GM18499 (cell line): ENCODE results near the gene SIRPG.
"Not testable (repeated sequence)": the region's sequence is repeated elsewhere in the genome, so short reads cannot be mapped to it uniquely, and the experiment has no call there.

ENCODE experiments used
- ATAC-seq: cut with Tn5 transposase; IDR thresholded peaks from one replicate; pipeline ENCODE4 v1.9.1; 2021; ENCODE audit warnings: moderate number of reproducible peaks; ENCODE audit not compliant: insufficient read depth, unreplicated experiment

The SIRPG gene

DNA sequence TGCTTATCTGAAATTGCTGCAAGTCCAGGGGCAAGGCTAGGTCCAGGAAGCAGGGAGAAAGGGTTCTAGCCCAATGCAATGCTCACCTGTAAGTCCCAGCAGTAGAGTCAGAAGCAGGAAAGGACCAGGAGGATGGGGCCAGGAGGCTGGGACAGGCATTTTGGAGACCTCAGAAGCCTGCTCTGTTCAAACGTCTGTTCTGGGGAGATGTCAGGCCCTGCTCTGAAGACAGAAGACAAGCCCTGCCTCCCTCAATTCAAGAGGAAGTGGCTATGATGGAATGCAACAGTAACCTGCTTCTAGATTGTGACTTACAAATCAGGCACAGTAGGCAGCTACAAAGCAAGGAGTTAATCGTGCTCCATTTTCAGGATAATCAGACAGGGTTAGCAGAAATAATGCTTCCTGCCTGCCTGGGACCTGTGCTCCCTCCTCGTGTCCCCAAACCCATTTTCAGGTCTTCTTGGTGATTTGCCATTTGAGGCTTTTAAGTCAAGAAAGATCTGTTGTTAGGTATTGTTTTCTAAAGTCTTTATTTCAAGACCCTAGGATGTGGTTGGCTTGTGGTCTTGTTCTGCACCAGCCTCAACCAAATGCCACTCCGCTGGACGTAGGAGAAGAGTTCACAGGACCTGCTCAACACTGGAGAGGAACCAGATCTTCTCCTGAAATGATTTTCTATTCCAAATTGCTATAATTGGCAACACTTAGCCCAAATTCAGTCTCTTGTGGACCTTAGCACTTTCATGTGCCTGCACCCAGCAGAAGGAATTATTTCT lies at the start of gene SIRPG:
Gene SIRPG, minus strand, starts transcription at position 224 of the 779 bp plus-strand sequence. Its CDS starts 65 bp downstream, at position 159.
- no peak for ATAC-seq

DNA sequence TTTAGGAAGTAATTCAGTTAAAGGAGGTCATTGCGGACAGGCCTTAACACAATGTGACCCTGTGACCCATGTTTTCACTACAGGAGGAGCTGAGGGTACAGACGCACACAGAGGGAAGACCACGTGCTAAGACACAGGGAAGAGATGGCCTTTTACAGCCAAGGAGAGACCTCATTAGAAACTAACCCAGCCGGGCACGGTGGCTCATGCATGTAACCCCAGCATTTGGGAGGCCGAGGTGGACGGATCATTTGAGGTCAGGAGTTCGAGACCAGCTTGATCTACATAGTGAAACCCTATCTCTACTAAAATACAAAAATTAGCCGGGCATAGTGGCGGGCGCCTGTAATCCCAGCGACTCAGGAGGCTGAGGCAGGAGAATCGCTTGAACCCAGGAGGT lies 49.3 kb upstream of the SIRPG start:
- ATAC-seq, result not testable (repeated sequence)

DNA sequence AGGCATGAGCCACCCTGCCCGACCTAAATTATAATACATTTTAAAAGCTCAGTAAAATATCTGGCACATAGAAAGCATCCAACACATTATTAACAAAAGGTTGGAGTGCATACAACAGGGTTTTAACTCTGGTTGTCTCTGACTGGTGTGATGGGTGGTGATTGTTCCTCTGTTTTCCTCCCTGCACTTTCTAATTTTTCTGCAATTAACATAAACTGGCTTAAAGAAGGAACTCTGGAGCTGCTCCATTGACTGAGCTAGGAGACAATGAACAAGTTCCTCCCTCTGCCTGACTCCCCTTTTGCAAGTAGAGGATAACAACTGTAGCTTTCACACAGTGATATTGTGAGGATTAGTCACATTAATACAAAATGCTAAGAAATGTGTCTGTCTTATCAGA lies 48.5 kb upstream of the SIRPG start:
- no peak for ATAC-seq

DNA sequence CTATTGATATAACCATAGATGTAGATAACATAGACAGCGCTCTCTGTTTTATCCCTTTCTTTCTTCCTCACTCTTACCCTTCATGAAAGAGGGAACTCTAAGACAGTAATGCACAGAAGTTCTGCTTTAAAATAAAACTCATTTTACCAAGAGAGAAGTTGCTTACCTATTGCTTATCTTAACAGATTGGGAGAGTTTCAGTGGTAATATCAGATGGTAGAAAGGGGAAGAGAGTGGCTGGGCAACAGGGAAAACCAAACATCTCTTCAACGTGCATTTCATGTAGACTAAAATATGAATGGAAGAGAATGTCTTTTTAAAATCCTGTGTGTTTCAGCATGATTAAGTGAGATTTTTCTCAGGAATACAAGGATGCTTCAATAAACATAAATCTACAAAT lies 45.3 kb upstream of the SIRPG start:
- ATAC-seq, result no peak

DNA sequence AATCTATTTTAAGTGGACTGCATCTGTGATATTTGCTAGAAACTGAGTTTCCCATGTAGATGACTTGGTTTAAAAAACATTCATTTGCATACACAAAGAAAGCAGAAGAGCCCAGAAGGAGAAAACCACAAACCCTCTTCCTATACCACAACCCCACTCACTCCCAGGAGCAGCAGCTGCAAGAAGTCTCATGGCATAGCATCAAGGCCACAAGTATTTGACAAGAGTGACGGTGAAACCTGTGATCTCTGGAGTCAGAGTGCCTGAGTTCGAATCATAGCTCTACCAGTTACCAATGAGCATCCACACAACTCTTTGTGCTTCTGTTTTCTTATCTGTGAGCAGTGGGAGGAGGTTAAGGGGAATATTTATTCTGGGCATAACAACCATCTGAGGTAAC lies 44.7 kb upstream of the SIRPG start:
- ATAC-seq, result no peak

DNA sequence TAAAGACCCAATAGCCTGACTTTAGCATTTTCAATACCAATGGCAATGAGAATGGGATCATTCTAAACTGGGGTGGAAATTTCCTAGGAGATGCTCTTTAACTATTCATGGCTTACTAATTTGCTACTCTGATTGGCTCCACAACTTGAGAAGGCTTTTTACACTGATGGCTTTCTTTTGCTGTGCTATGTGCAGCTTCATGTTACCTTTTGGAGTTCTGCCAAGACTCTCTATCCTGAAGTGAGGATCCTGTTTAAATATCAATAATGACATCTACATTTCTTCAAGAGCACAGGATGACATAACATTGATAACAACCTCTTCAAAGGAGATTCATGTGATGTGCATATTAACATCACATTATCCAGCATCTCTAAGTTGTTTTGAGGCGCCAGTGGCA lies 43.4 kb upstream of the SIRPG start:
- no peak for ATAC-seq

DNA sequence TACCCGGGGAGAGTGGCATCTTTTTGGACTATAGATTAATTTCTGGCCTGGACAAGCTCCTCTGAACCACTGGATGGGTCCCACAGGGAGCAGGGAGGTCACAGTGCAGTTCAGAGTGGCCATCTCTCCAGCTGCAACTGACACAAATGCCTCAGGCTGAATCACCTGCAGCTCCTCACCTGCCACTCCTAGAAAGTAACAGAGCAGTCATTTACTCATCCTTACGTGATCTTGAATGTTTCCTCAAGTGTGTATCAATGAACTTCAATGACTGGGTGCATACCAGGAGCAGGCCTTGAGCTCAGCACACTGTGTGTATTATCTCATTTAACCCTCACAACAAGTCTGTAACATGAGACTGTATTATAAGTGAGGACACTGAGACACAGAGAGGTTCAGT lies 40.0 kb upstream of the SIRPG start:
- ATAC-seq, result no peak

DNA sequence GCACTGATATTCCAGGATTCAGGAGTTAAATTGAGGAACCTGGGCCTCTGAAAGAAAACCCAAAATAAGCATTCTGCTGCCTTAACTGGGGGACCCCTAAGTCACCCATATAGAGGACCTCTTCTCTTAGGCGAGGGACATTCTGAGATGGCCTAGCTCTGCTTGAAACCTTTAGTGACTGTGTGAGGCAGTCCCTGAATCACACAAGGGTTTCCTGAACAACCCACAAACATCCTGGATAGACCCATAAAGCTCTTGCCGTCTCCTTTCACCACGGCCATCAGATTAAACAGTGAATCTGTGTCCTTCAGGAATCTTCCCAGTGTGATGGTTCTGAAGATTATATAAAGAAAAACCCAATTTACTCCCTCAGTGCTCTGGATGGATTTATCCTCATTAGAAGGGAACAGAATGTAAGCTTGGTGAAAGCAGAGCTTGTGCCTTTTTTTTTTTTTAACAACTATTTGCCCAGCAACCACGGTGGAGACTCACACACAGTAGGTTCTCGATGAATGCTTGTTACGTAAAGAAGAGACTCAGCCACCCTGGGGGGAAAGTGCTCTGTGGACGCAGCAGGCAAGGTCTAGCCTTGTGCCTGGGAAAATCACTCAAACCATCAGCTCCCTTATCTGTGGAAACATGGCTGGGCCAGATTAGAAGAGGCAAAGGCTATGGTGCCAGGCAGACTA lies 39.1 kb upstream of the SIRPG start:
- ATAC-seq, result no peak

DNA sequence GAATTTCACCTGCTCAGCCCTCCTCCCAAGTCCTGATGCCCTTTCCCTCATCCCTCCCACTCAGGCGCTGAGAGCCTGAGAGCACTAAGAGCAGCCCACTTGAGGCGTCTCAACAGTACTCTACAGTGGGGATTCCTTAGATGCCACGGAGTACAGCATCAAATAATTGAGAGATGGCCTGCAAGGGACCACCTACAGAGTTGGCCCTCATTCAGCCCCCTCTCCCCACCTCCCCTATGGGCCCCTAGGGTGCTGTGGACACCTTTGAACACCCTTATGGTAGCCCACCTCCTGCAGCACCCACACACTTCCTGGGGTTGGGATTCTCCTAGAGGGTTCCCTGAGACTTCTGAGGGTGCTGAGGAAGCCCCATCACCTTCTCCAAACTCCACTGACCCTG lies 37.1 kb upstream of the SIRPG start:
- ATAC-seq, result no peak

DNA sequence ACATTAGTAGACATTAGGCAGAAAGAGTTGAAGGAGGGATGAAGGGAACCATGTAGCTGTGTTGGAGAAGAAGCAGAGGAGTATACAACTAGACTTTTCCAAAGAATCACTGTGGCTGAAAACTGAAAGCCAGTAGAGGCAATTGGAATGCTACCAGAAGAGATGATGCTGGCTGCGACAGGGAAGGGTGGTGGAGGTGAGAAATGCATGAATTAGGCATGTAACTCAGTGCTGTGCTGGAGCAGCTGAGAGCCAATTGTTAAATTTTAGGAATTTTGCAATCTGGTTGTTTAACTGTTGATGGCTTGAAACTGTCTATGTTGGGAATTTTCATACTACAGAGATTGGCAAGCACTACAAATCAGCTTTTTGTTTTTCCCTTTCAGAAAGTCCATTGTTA lies 35.8 kb upstream of the SIRPG start:
- ATAC-seq, result no peak

DNA sequence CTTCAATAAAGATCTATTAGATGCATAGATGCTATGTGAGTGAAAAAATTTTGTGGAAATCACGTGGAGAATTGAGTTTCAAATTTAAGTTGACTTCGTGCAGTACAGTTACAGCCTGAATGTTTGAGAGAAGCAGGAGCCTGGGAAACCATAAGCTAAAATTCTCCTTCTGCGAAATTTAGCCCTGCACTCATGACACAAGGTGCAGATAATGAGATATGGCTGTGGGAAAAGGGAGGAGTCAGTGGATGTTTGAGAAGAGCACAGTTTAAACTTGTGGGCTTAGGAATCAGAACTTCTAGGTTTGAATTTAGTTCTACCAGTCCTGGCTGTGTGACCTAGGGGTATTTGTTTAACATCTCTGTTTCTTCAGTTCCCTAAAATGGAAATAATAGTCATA lies 32.1 kb upstream of the SIRPG start:
- ATAC-seq, result no peak

DNA sequence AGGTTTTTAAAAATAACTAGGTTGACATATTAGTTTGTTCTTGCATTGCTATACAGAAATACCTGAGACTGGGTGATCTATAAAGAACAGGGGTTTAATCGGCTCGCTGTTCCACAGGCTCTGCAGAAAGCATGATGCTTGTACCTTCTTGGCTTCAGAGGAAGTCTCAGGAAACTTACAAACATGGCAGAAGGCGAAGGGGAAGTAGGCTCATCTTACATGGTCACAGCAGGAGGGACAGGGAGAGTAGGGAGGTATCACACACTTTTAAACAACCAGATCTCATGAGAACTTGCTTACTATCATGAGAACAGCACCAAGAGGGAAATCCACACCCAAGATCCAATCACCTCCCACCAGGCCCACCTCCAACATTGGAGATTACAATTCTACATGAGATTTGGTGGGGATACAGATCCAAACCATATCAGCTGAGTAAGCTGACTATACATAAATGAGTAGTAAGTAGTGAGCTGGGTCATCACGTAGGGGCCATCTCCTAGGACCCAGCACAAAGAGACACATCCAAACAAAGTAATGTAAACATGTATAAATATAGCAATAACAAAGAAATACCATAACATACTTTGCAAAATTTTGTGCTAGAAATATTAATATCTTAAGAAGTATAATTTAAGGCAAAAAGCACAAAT lies 31.4 kb upstream of the SIRPG start:
- no peak for ATAC-seq

DNA sequence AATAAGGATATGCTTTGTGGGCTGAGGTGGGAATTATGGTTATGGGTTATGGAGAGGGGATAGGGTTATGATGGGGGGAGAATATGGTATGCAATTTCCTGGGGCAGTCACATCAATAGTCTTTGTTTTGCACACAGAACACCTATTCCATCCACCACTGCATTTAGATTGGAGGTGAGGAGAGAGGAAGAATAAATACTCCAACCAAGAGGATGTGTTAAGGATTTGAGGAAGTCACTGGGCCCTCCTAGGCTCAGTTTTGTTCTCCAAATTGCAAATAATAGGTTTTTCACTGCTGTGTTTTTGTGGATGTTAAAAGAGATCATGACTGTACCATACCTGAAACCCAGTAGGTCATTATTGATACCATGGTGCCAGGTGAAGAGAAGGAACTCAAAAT lies 29.5 kb upstream of the SIRPG start:
- ATAC-seq, result no peak

DNA sequence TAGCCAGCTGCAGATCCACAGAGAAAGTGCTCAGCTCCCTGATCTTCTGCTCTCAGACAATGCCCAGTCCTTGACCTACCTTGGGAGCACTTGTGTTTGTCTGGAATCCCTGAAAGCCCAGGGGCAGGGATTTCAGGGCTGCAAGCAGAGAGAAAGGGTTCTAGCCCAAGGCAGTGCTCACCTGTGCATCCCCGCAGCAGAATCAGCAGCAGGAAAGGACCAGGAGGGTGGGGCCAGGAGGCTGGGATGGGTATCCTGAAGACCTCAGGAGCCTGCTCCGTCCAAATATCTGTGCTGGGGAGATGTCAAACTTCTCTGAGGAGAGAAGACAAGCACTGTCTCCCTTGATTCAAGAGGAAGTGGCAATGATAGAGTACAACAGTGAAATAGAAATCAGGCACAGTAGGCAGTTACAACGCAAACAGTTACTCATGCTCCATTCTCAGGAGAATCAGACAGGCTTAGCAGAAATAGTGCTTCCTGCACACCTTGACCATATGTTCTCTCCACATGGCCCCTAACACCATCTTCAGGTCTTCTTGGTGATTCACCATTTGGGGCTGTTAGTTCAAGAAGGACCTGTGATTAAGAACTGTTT lies 28.7 kb upstream of the SIRPG start:
- ATAC-seq, result no peak

DNA sequence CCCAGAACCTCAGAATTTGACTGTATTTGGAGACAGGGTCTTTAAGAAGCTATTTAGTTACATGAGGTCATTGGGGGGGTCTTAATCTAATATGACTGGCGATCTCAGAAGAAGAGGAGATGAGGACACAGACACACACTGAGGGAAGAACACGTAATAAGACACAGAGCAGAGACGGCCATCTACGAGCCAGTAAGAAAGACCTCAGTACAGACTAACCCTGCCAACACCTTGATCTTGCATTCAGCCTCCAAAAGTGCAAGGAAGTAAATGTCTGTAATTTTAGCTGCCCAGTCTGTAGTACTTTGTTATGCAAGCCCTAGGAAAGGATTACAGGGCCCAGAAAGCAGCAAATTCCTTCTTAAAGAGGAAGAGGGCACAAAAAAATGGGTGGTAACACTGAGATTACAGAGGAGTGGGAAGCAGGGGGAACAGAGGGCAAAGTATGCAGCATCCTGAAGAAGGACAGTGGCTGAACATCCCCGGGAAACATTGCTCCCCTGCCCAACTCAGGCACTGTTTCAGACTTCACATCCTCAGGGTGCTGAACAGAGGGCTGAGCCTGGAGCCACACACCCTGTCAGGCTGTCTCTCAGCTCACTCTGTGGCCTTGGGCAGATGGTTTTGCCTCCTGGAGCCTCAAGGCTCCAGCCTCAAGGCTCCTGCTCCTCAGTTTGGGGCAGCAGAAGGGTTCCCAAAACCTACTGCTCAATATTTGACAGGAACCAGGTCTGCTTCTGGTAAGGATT lies 27.9 kb upstream of the SIRPG start:
- no peak for ATAC-seq

DNA sequence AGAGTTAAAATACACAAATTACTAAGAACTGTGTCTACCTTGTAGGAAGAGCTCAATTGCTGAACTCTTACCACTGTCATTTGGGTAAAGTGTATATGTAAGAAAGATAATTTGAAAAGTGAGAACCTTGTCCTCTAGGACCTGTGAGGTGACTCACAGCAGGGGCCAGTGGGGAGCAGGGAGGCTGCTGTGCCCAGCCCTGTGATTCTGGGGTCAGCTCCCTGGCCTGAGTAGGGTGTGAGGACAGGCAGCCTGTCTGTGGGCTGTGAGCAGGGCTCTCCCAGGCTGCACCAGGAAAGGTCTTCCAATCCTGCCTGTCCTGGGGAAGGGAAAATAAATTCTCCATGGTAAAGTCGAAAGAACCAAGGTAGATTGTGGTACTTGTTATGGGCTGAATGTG lies 27.3 kb upstream of the SIRPG start:
- ATAC-seq, result no peak

DNA sequence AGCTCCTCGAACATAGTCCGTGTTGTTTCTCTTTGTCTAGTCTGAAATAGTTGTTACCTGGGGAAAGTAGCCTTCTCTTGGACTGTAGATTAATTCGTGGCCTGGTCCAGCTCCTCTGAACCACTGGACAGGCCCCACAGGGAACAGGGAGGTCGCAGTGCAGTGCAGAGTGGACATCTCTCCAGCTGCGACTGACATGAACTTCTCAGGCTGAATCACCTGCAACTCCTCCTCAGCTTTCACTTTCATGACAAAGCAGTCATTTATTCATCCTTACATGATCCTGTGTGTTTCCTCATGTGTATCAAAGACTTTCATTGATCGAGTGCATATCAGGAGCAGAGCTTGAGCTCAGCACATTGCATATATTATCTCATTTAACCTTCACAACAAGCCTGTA lies 19.1 kb upstream of the SIRPG start:
- no peak for ATAC-seq

DNA sequence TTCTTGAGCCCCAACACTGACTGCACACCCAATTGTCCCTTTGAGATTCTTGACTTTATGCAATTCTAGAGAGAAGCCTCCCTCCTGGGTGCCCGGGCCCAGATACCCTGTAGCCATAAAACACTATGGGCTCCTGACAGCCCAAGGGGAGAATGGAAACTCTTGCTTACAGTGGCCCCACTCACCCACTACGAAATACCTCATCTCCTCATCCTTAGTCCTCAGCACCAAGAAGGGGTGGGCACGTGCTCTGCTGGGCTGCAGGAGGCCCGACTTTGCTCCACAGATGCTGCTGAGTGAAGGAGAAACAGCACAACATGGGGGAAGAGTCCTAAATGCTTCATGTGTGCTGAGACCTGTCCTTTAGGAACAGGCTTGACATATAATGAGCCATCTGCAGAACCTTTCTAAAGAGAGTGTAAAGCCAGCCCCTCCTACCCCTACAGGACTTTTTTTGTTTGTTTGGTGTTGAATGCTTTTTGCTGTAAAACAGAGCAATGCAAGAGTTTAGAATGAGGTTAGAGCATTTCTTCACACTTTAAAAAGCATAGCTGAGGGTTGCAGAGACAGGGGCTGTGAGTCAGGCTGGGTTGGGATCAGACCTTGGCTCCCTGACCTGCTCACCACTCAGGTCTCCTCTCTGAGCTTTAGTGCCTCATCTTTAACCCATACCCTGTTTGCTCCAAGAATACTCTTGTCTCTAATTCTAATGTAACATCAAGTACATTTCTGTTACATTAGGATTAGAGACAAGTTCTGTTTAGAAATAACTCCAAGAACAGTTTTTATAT lies 17.6 kb upstream of the SIRPG start:
- ATAC-seq, result no peak

DNA sequence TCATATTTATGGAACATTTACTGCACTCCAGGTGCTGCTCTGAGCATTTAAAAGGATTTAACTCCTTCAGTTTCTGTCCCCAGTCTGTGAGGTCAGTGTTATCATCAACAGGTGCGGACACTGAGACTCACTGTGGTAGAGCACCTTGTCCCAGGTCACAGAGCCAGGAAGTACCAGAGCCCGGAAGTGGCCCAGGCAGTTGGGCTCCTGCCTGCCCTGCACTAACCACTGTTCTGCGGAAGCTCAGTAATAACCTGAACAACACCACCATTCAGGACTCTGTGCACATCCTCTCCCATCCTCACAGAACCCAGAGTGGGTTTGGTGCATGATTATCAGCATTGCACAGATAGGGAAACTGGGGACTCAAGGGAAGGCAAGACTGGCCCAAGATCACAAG lies 16.8 kb upstream of the SIRPG start:
- ATAC-seq, result no peak

DNA sequence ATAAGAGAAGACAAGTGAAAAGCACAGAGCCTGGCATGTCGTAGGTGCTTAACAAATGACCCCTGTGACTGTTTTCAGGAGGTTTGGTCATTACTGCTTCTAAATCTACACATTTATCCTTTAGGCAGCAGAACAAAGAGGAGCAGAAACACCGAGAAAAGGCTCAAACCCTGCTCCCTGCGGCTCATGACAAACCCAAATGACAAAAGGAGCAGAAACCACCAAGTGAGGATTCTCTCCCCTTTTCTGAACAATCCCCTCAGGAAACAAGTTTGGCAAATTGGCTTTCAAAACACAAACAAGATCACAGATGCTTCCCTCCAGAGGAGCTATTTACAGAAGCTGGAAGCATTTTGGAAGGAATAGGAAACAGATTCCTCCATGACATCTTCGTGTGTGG lies 15.8 kb upstream of the SIRPG start:
- ATAC-seq, result no peak
